OCI-LY7 (cell line): Measurements from ENCODE around the gene CHAF1A.

Experiments
- EZH2phosphoT487 ChIP-seq: fragments of 200-600 bp; sonication (generic); IDR thresholded peaks from 2 replicates; pipeline ENCODE4 v1.6.1; 2018; ENCODE audit warnings: low read depth, borderline replicate concordance, mild to moderate bottlenecking, mixed run types, antibody characterized with exemption, low read length, moderate library complexity, mixed read lengths
- TF ChIP-seq, protein P1 (sequence below): fragments of 200-600 bp; sonication (generic); conservative IDR thresholded peaks from 2 replicates; pipeline ENCODE4 v1.5.1; 2014; ENCODE audit warnings: mild to moderate bottlenecking, antibody characterized with exemption, low read length, moderate library complexity, mixed read lengths

DNA sequence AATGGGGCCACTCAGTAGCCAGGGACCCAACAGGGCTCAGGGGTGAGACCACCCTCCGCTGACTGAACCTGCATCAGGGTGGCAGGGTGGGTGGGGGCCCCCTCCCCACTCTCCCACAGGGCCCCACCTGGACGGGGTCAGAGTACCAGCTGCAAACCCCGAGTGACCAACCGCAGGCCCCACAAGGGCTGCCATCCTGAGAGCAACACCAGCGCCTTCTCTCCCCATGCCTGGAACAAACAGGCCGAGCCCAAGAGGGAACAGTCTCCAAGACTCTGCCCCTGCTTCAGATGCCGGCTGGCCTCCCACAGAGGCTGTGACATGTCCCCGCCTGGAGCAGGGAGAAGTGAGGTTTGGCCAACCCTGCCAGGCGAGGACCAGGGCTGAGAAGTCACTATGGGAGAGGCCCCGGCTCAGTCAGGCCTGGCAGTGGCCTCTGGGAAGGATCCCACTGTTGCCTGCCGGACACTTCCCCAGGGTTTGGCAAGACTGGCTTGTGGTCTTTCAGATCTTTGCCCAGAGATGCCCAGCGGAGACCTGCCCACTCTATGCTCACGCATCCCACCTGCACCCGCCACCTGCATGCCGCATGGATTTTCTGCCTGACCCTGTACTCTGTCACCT, 31.9 kb upstream of the CHAF1A start:
- TF ChIP-seq, protein P1, sequence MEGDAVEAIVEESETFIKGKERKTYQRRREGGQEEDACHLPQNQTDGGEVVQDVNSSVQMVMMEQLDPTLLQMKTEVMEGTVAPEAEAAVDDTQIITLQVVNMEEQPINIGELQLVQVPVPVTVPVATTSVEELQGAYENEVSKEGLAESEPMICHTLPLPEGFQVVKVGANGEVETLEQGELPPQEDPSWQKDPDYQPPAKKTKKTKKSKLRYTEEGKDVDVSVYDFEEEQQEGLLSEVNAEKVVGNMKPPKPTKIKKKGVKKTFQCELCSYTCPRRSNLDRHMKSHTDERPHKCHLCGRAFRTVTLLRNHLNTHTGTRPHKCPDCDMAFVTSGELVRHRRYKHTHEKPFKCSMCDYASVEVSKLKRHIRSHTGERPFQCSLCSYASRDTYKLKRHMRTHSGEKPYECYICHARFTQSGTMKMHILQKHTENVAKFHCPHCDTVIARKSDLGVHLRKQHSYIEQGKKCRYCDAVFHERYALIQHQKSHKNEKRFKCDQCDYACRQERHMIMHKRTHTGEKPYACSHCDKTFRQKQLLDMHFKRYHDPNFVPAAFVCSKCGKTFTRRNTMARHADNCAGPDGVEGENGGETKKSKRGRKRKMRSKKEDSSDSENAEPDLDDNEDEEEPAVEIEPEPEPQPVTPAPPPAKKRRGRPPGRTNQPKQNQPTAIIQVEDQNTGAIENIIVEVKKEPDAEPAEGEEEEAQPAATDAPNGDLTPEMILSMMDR: no peak
- no peak for TF ChIP-seq EZH2phosphoT487
